Gastrocnemius medialis (tissue), 4 donors: Measurements from ENCODE around the gene NCAPG2.

Source experiments
- CTCF ChIP-seq, 5 experiments: fragments of 450-650 bp in 3 of 5; fragments of 200-600 bp in 2 of 5; sonication (generic) in 2 of 5; IDR thresholded peaks in 4 of 5; conservative IDR thresholded peaks in 1 of 5; 1 replicate in 4 of 5; 2 replicates in 1 of 5; pipeline ENCODE4 v1.5.1; 2016 to 2019; ENCODE audit warnings: antibody characterized with exemption in 5 of 5, mild to moderate bottlenecking in 3 of 5, moderate library complexity in 3 of 5
- POLR2A ChIP-seq, 2 donors: fragments of 450-650 bp; IDR thresholded peaks; one replicate each; pipeline ENCODE4 v1.6.1; 2017; ENCODE audit warnings: antibody characterized with exemption in 2 of 2, mild to moderate bottlenecking in 2 of 2, moderate library complexity in 2 of 2

GRCh38 chr7:158583810-158584209 is 120.8 kb downstream of the NCAPG2 start:
- TF ChIP-seq CTCF (IDR thresholded peaks at IDR 0.05 in 4 of 5, conservative IDR thresholded peaks at IDR 0.05 in 1 of 5) (no peak), POLR2A (IDR thresholded peaks at IDR 0.05) (no peak)
